ENCODE data around the gene ZNF680.

ZNF680 gene

DNA sequence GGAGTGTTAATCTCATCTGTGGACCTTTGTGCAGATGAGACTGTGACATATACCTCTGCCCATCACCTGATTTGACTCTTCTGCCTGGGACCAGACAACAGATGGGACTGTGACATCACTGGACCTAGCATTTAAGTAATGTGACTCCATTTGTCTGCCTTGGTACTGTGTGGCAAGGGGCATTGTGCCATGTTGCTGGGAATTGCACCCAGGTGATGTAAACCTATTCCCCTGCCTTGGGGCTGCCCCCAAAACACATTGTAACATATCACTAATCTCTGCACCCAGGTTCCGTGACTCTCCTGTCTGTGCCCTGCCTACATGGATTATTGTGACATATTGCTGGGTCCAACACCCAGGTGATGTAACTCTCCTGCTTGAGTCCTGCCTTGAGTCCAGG is 40.4 kb upstream of the ZNF680 start:
- DNase-seq (ENCODE audit: low read depth in 2 of 2), result no peak
- TF ChIP-seq, protein P1, sequence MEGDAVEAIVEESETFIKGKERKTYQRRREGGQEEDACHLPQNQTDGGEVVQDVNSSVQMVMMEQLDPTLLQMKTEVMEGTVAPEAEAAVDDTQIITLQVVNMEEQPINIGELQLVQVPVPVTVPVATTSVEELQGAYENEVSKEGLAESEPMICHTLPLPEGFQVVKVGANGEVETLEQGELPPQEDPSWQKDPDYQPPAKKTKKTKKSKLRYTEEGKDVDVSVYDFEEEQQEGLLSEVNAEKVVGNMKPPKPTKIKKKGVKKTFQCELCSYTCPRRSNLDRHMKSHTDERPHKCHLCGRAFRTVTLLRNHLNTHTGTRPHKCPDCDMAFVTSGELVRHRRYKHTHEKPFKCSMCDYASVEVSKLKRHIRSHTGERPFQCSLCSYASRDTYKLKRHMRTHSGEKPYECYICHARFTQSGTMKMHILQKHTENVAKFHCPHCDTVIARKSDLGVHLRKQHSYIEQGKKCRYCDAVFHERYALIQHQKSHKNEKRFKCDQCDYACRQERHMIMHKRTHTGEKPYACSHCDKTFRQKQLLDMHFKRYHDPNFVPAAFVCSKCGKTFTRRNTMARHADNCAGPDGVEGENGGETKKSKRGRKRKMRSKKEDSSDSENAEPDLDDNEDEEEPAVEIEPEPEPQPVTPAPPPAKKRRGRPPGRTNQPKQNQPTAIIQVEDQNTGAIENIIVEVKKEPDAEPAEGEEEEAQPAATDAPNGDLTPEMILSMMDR (IDR thresholded peaks at IDR 0.05; ENCODE audit: low read depth, low read length), result no peak
- H3K4me3 ChIP-seq (replicated peaks in 1 of 2; ENCODE audit: low read depth in 2 of 2, low read length in 2 of 2), result no peak overlapping the region

DNA sequence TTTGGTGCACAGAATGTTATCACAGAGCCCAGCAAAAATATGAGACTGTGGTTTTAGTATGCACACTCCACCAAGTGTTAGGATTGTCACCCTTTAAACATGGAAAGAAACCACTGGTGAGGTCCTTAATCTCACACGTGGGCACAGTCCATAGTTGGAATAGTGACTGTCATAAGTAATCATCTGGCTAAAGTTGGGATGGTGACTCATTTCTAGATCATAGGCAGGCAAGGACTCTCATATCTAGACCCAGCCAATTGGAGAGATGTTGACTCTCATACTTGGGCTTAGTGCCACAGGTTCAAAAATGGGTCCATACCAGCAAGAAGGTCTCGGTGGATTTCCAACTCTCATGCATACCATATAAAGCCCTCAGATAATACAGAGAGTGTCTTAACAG is 39.6 kb upstream of the ZNF680 start:
- peak; percentile 50 to 73 for DNase-seq (ENCODE audit: low read depth in 2 of 2)
- TF ChIP-seq, protein P1 (IDR thresholded peaks at IDR 0.05; ENCODE audit: low read depth, low read length), result no peak
- H3K4me3 ChIP-seq (replicated peaks in 1 of 2; ENCODE audit: low read depth in 2 of 2, low read length in 2 of 2), result no peak overlapping the region

DNA sequence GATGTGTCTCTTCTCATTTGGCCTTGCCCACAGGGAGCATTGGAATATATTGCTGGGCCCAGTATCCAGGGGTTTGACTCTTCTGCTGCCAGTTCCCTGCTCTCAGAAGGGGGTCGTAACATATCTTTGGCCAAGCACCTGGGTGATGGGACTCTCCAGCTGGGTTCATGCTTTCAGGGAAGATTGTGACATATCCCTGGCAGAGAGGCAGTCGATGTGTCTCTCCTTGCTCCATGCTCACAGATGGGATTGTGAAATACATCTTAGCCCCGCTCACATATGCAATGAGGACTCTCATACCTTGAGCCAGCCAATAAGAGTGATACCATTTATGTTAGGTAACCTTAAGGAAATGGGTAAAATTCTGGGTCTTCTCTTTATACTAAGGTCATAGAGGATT is 39.2 kb upstream of the ZNF680 start:
- TF ChIP-seq, protein P1 (IDR thresholded peaks at IDR 0.05; ENCODE audit: low read depth, low read length), result no peak
- no peak overlapping the region for H3K4me3 ChIP-seq (replicated peaks in 1 of 2; ENCODE audit: low read depth in 2 of 2, low read length in 2 of 2)
- DNase-seq (ENCODE audit: low read depth in 2 of 2), result peak; percentile 24 to 58

DNA sequence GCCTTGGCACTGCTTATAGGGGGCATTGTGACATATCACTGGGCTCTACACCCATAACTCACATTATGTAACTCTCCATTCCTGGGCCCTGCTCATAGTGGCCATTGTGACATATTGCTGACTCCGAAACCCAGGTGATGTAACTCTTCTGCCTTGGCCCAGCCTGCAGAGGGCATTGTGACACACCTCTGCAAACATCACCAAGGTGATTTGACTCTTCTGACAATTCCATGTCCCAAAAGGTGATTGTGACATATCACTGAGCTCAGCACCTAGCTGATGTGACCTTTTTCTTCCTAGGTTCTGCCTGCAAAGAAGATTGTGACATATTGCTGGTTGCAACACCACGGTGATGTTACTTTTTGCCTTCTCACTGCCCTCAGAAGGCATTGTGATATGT is 36.5 kb upstream of the ZNF680 start:
- H3K4me3 ChIP-seq (replicated peaks in 1 of 2; ENCODE audit: low read depth in 2 of 2, low read length in 2 of 2), result no peak overlapping the region
- no peak for DNase-seq (ENCODE audit: low read depth in 2 of 2)
- TF ChIP-seq, protein P1 (IDR thresholded peaks at IDR 0.05; ENCODE audit: low read depth, low read length), result no peak

DNA sequence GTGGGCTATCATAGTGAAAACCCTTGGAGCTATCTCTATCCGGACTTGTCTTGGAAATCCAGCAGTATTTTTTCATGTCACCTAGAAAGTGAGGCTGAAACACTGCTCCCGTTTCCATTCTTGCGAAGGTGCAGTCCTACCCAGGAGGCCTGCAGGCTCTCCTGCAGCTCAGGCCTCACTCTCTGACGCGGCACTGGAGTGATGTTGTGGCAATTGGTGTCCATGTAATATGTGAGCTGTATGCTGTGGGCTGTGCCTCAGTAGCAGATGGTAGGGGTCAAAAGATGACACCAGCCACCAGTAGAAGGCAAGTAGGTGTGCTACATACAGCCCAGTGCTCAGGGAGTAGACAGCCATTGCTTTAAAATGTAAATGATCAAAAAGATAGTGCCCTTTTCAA is 28.1 kb upstream of the ZNF680 start:
- TF ChIP-seq, protein P1 (IDR thresholded peaks at IDR 0.05; ENCODE audit: low read depth, low read length), result no peak
- H3K4me3 ChIP-seq (replicated peaks in 1 of 2; ENCODE audit: low read depth in 2 of 2, low read length in 2 of 2), result no peak overlapping the region
- DNase-seq (ENCODE audit: low read depth in 2 of 2), result no peak

DNA sequence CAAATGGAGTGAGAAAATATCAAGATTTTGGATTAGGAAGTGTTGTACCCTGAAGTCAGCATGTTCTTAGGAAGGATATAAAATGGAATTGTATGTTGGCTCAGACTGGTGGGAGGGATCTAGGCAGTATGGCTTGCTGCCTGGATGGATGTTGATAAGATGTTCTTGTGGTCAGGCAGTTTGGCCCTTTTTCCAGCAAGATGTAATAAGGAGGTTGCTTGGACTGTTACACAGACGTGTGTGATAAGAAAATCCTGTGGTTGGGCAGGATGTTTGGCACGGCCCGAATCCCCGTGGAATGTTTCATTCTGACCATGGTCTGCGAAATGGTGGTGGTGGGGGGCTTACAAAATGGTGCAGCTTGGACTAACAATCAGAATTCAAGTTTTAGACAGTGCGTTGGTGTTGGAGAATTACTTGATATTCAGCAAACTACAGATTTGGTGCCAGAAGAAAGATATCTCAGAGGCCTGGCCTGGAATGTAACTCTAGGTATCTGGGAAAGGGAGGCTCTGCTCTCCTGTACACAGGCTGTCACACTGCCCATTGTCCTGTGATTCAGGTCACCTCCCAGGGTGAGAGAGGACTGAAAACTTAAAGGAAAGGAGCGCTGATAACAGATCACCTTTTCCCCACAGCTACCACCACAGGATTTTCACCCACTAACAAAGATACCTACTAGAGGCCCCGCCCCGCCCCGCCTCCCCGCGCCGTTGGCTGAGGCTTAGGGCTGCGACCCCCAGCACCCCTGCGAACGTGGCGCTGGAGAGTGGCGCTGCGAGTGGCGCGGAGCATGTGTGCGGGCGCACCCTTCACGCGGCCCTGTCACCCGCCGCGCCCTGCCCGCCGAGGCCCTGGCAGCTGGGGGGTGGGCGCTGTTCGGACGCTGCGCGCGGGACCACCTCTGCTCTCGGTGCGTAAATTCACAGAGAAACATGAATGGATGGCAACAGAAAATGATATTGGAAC is 19.3 kb upstream of the ZNF680 start:
- TF ChIP-seq, protein P1 (IDR thresholded peaks at IDR 0.05; ENCODE audit: low read depth, low read length), result no peak
- no peak overlapping the region for H3K4me3 ChIP-seq (replicated peaks in 1 of 2; ENCODE audit: low read depth in 2 of 2, low read length in 2 of 2)
- peak; percentile 39 to 98 for DNase-seq (ENCODE audit: low read depth in 2 of 2)
